Endodermal cell (in vitro differentiated cells): ENCODE results near the gene PTPRN2. TPM values are rescaled to one million over a fixed set of nuclear protein-coding genes. Genes with fewer than 3 reads are reported as not detected.
"Not testable (repeated sequence)": the region's sequence is repeated elsewhere in the genome, so short reads cannot be mapped to it uniquely, and the experiment has no call there.

ENCODE experiments used
- DNase-seq: peaks from one replicate; pipeline ENCODE4 v3.0.0-alpha.2; 2017
- H3K27ac ChIP-seq: 2 replicates; pipeline ENCODE4 v1.5.1; 2013; ENCODE audit warnings: mild to moderate bottlenecking, low read depth, low read length, moderate library complexity
- H3K27me3 ChIP-seq: 2 replicates; pipeline ENCODE4 v1.6.1; 2013; ENCODE audit warnings: mild to moderate bottlenecking, low read length, moderate library complexity; ENCODE audit not compliant: insufficient read depth, control insufficient read depth, poor library complexity, severe bottlenecking
- H3K36me3 ChIP-seq: 2 replicates; pipeline ENCODE4 v1.7.0; 2013; ENCODE audit warnings: mild to moderate bottlenecking, low read length, moderate library complexity; ENCODE audit not compliant: control insufficient read depth, insufficient read depth
- H3K4me1 ChIP-seq: one replicate; pipeline ENCODE4 v1.7.0; 2013; ENCODE audit warnings: low read length; ENCODE audit not compliant: control insufficient read depth, insufficient read depth
- H3K4me3 ChIP-seq: 2 replicates; pipeline ENCODE4 v1.5.1; 2013; ENCODE audit warnings: mild to moderate bottlenecking, low read length, moderate library complexity
- H3K9ac ChIP-seq: 2 replicates; pipeline ENCODE4 v1.6.1; 2013; ENCODE audit warnings: mild to moderate bottlenecking, low read length, moderate library complexity; ENCODE audit not compliant: poor library complexity, severe bottlenecking; ENCODE audit errors: extremely low read depth
- H3K9me3 ChIP-seq: 2 replicates; pipeline ENCODE4 v1.6.1; 2013; ENCODE audit warnings: mild to moderate bottlenecking, low read length, moderate library complexity; ENCODE audit not compliant: control insufficient read depth
- H3K27ac Mint-ChIP-seq: 2 replicates; pipeline ENCODE4 v1.8.0; 2020; ENCODE audit warnings: mixed read lengths
- H3K27me3 Mint-ChIP-seq: 2 replicates; pipeline ENCODE4 v1.8.0; 2021; ENCODE audit warnings: mild to moderate bottlenecking, mixed read lengths; ENCODE audit not compliant: insufficient read depth
- H3K36me3 Mint-ChIP-seq: 2 replicates; pipeline ENCODE4 v1.8.0; 2020; ENCODE audit warnings: low read depth, mixed read lengths
- H3K4me1 Mint-ChIP-seq: 2 replicates; pipeline ENCODE4 v1.8.0; 2020; ENCODE audit warnings: mixed read lengths
- H3K4me3 Mint-ChIP-seq: 2 replicates; pipeline ENCODE4 v1.8.0; 2020; ENCODE audit warnings: mild to moderate bottlenecking, moderate library complexity, mixed read lengths
- H3K9me3 Mint-ChIP-seq: 2 replicates; pipeline ENCODE4 v1.8.0; 2020; ENCODE audit warnings: mild to moderate bottlenecking, mixed read lengths
- CTCF ChIP-seq: fragments of 200-600 bp; sonication (generic); conservative IDR thresholded peaks from 2 replicates; pipeline ENCODE4 v1.5.0; 2021; ENCODE audit warnings: antibody characterized with exemption, mild to moderate bottlenecking
- WGBS, 2 experiments: methylation state at CpG; one replicate each; pipeline versions ENCODE4 v1.1.5 to v1.1.7; 2013; ENCODE audit warnings: missing lambda C conversion rate in 2 of 2, mixed read lengths in 1 of 2; ENCODE audit not compliant: insufficient coverage in 1 of 2, insufficient read length in 1 of 2; 5-methylcytosine and 5-hydroxymethylcytosine counted together
- total RNA-seq, 2 donors: library from RNA; stranded (reverse); fragmentation: NEBNext Ultra II Directional in 1 of 2; extraction: Animal tissue kit (Norgen Biotek cat#: 25700) in 1 of 2; gene quantifications; 2 replicates in 1 of 2; 3 replicates in 1 of 2; pipeline ENCODE4 v1.2.1, GENCODE V29; 2021

The PTPRN2 gene
- total RNA-seq, 2 donors from 2014 or later = 0.69 to 1.2 TPM

DNA sequence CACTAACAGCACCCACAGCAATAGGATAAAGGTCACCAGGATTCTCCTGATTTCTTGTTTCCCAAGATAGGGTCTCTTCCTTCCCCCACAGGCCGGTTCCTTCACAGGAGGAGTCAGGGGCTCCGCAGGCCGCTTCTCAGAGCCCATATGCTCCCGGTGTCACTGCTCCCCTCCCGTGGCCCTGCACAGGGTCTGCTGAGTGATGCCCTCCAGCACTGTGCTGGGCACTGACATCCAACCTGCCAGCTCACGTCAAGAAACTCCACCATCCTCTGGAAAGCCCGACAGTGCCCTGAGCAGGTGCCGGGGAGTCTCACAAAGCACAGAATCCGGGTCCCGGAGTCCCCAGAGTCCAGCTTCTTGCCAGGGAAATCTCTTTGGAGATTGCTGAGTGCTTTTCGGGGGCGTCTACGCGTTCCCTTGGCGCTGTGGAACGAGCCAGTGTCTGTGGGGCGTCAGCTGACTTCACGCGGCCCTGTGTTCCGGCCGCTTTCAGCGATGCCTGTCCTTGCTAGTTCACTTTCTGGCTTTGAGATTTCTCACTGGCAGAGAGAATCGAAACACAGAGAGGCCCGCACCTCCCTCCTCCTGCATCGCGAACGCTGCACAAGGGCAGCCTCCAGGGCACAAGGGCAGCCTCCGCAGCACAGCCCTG lies 683.3 kb downstream of the PTPRN2 start:
- Histone ChIP-seq H3K27me3 (no peaks in the 10 kb centered on the region), H3K4me3 (no peak overlapping the region), H3K4me1 (no peaks in the 10 kb centered on the region), H3K9ac (no peak overlapping the region), H3K36me3 (no peaks in the 10 kb centered on the region), H3K27ac (no peak overlapping the region), H3K9me3 (peaks cover 82% of the 10 kb centered on the region)
- Mint-ChIP-seq H3K27me3 (peaks cover 3% of the 10 kb centered on the region), H3K27ac (no peak overlapping the region), H3K36me3 (no peaks in the 10 kb centered on the region), H3K9me3 (no peaks in the 10 kb centered on the region), H3K4me1 (peaks cover 11% of the 10 kb centered on the region), H3K4me3 (no peak overlapping the region)
- no peak for TF ChIP-seq CTCF
- 78 to 83% methylated on average over 20 to 28 of the region's 28 CpGs for WGBS, 2 experiments
- peak; percentile 44 for DNase-seq

GRCh38 chr7:157903710-157904109 lies 683.9 kb downstream of the PTPRN2 start:
- Mint-ChIP-seq H3K36me3 (no peaks in the 10 kb centered on the region), H3K4me3 (no peak overlapping the region), H3K9me3 (no peaks in the 10 kb centered on the region), H3K27ac (no peak overlapping the region), H3K27me3 (peaks cover 3% of the 10 kb centered on the region), H3K4me1 (peaks cover 15% of the 10 kb centered on the region)
- H3K9me3 ChIP-seq = peaks cover 84% of the 10 kb centered on the region
- no peaks in the 10 kb centered on the region for H3K27me3 ChIP-seq
- no peak for TF ChIP-seq CTCF
- H3K4me3 ChIP-seq = no peak overlapping the region
- DNase-seq = peak; percentile 48
- H3K4me1 ChIP-seq = no peaks in the 10 kb centered on the region
- no peaks in the 10 kb centered on the region for H3K36me3 ChIP-seq
- no peak overlapping the region for H3K27ac ChIP-seq
- WGBS, 2 experiments = 76 to 82% methylated on average over 13 to 14 of the region's 14 CpGs
- no peak overlapping the region for H3K9ac ChIP-seq

GRCh38 chr7:157903296-157903695 lies 684.3 kb downstream of the PTPRN2 start:
- 81% methylated on average over 9 of the region's 9 CpGs; no CpG with 5 or more reads in 1 of the 2 experiments for WGBS, 2 experiments
- no peaks in the 10 kb centered on the region for H3K4me1 ChIP-seq
- Mint-ChIP-seq H3K9me3 (no peaks in the 10 kb centered on the region), H3K4me1 (peaks cover 15% of the 10 kb centered on the region), H3K27ac (no peak overlapping the region), H3K4me3 (no peak overlapping the region), H3K27me3 (peaks cover 3% of the 10 kb centered on the region), H3K36me3 (no peaks in the 10 kb centered on the region)
- no peak for DNase-seq
- H3K27me3 ChIP-seq = no peaks in the 10 kb centered on the region
- no peak overlapping the region for H3K27ac ChIP-seq
- H3K4me3 ChIP-seq = no peak overlapping the region
- H3K9me3 ChIP-seq = peaks cover 83% of the 10 kb centered on the region
- TF ChIP-seq CTCF = no peak
- H3K9ac ChIP-seq = no peak overlapping the region
- no peaks in the 10 kb centered on the region for H3K36me3 ChIP-seq

GRCh38 chr7:157901816-157902610 lies 685.6 kb downstream of the PTPRN2 start:
- H3K27me3 ChIP-seq, H3K4me1 ChIP-seq, H3K36me3 Mint-ChIP-seq, H3K27ac ChIP-seq, H3K4me3 ChIP-seq, H3K9me3 Mint-ChIP-seq, H3K27me3 Mint-ChIP-seq, H3K27ac Mint-ChIP-seq, H3K36me3 ChIP-seq, H3K9ac ChIP-seq, H3K4me3 Mint-ChIP-seq: not testable (repeated sequence)
- peaks cover 80% of the 10 kb centered on the region for H3K9me3 ChIP-seq
- peaks cover 15% of the 10 kb centered on the region for H3K4me1 Mint-ChIP-seq
- 80 to 84% methylated on average over 15 to 41 of the region's 45 CpGs for WGBS, 2 experiments
- peak; percentile 12 for DNase-seq
